RKO (cell line): Measurements from ENCODE around the gene USP21.

Experiments used
- DNase-seq: peaks from one replicate; pipeline ENCODE4 v3.0.0-alpha.2; 2016; ENCODE audit warnings: low spot score

The USP21 gene

GRCh38 chr1:161171696-161172095 lies 12.4 kb downstream of the USP21 start:
- DNase-seq = no peak

DNA sequence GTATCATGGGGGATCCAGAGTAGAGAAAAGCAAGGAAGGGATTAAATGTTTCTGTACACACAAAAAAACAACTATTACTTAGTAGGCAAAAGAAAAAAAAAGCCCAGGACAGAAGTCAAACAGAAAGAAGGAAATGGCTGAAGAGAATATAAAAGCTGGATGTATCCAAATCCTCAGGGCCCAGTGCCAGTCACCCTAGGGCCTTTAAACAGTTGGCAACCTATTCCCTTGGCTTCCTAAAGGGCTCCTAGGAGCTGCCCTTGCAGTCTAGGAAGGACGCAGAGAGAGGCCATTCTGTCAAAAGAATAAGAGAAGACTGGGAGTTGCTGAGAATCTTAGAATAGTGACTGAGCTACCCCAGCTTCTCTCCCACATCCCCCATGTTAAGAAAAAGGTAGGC lies 13.0 kb downstream of the USP21 start:
- no peak for DNase-seq

DNA sequence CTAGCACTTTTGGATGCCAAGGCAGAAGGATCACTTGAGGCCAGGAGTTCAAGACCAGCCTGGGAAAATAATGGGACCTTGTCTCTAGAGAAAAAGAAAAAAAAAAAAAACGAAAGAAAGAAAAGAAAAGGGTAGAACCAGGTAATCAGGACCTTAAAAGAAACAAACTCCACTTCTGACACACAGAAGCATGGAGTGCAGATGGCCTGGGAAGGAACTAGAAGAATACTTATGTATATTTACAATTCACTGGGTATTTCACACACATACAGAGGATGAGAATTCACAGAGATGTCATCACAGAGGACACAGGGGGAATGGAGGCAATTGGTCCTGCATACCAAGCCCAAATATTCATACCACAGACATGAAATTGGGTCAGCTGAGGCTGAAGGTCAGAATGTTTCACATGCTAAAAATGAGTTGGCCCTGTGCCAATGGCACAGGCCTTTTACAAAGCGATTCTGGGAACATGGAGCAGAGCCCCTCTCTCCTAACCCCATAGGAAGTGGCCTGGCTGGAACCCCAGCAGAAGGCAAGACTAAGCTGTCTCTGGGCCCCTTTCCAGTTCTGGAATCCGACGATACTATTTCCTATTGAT lies 13.6 kb downstream of the USP21 start:
- DNase-seq = no peak

DNA sequence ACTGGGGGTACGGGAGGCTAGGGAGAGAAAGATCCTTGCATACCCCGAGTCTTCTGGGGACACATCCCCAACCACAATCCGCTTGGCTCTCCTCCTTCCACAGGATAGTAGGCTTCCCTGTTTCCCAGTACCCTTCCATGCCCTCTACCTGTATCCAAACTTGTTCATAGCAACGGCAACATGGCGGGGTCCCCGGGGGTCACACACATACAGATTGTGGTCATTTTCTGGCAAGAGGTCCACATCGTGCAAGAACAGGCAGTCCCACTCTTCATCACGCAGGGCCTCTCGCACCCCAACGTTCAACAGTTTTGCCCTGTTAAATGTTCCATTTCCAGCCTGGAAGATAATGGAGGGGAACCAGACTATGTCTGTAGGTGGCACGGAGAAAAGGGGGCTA lies 14.4 kb downstream of the USP21 start:
- DNase-seq = no peak

DNA sequence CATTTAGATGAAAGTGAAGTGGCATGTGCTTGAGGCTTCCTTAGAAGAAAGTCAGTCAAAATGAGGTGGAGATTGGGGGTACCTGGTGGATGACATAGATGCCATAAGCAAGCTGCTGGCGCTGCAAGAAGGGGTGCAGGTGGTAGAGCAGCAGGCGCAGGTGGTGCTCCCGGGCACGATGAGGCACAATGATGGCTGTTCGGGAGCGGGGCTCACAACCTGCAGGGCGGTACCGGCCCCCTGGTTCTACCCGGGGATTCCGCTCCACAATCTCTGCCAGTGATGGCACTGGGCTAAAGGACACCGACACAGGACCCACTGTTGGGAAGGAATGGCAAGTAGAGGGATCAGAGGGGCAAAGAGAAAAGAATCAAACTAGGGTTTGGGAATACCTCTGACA lies 15.6 kb downstream of the USP21 start:
- no peak for DNase-seq

DNA sequence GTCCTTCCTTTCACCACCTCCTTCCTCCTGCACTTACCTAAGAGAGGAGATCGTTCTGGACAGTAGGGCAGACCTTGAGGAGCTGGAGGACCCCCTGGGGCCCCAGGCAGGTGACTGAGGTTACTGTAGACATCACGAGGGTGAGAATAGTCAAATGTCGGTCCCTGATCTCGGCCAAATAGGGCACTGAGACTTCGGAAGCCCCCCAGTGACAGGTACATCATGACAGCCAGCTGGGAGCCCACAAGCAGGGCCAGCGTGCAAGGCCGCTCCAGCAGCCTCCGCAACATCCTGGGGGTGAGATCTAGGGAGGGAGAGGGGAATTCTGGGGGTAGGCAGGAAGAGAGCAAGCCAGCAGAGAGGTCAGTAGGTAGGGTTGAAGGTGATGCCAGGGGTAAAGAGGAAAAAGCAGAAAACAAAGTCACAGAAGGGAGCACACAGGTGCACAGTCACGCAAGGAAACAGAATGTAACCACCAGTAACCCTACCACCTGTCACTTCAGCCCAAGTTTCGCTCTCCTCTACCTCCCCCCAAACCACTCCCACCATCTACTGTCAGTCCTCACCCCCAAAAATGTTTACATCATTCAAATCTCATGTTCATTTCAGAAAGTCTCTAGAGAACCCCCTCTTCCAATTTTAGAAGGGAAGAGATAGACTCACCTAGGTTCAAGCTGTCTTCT lies 16.6 kb downstream of the USP21 start:
- no peak for DNase-seq

GRCh38 chr1:161176468-161177111 lies 17.3 kb downstream of the USP21 start:
- no peak for DNase-seq

GRCh38 chr1:161177112-161177935 lies 18.0 kb downstream of the USP21 start, which contains the start of gene B4GALT3:
Gene B4GALT3, minus strand, starts transcription at chr1:161177507. Its CDS starts 1,447 bp downstream, at chr1:161176060.
- DNase-seq = peak; percentile 78

DNA sequence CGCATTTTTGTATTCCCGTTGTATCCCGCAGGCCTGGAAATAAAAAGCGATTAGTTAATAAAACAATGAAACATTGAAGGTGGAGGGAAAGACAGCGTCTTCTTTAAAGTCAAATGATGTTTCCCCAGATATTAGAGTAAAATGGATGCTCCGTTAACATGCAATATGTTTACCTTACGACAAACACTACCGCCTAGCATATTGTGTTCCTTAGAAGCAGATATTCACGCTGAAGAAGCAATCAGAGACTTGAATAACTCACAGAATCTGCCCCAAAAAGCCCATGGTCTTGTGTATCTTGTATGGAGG lies 18.6 kb downstream of the USP21 start:
- no peak for DNase-seq

DNA sequence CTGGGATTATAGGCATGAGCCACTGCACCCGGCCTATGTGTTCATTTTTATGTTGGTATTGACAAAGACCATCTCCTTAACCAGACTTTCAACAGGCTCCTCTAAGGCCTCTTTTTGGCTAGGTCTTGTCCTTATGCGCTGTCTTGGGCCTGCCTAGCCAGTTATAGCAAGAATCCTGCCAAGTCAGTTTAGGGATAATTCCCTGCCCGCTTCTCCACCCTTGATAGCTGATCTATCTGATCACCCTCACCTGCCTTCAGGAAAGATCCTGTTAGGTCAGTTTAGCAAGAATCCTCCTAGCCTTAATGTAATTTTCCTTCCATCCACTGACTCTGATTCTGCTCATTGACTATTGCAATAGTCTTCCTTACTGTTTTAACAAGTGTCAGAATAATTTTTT lies 20.4 kb downstream of the USP21 start:
- DNase-seq = no peak

GRCh38 chr1:161180639-161181038 lies 21.3 kb downstream of the USP21 start:
- no peak for DNase-seq

GRCh38 chr1:161182214-161182613 lies 22.9 kb downstream of the USP21 start:
- peak; percentile 39 for DNase-seq

GRCh38 chr1:161185282-161185682 lies 26.0 kb downstream of the USP21 start:
- DNase-seq = no peak

DNA sequence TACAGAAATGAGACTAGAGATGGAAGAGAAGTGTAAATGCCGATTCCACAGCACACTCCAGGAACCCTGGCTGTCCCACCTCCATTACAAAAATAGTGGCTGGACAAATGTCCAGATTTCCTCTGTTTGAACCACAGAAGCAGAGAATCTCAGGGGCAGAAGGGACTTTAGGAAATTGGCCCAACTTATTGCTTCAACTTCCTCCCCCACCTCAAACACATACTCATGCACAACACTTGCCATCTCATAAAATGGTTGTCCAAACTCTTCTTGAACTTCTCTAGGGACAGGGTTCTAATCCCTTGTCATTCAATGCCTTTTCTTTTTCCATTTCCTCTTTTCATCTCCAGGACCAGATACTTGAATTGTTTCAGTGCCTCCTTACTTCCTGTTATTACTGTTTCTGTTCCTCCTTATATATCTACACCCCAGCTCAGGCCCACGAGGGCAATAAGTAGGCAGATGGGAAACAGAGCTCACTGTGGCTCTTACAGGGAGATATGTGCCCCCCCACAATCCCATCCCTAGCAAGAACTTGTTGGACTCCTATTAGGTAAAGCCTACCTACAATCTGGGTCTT lies 26.5 kb downstream of the USP21 start:
- no peak for DNase-seq

- DNase-seq = no peak
Measured at GRCh38 chr1:161187311-161187710, 28.0 kb downstream of the USP21 start.

DNA sequence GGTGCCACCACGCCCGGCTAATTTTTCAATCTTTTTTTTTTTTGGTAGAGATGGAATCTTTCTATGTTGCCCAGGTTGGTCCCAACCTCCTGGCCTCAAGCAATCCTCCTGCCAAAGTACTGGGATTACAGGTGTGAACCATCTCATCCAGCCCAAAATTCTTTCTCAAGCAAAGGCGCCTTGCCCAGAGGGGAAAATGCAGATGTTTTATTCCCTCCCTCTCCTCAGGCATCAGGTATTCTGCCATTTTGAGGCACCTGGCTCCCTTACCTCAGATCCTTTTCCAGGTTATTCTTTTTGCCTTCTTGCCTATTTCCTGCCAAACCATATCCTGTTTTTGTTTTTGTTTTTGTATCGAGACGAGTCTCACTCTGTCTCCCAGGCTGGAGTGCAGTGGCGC lies 29.1 kb downstream of the USP21 start:
- DNase-seq = no peak

- DNase-seq = no peak
Measured at GRCh38 chr1:161189036-161189435, 29.7 kb downstream of the USP21 start.

DNA sequence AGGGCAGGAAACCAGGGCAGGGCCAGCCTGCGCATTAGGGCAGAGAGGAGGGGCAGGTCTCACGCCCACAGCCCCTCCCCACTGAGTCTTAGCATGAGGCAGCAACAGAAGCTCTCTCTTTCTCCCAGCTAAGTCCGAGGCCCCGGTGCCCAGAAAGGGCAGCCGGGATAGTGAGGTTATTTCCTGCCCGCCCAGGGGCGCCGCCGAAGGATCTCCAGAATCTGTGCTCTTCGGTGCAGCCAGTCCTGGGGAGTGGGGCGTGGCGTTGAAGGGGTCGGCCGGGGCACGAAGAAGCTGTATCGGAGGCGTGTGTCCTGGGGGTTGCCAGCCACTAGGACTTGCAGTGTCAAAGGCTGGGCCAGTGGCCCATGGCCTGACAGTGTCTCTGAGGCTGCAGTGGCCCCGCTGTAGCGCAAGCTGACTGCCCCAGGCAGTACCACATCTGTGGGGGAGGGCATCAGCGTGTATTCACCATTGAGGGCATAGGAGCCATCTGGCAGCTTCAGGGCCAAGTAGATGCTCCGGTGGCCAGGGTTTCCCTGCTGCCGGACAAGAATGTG lies 31.7 kb downstream of the USP21 start:
- no peak for DNase-seq

- DNase-seq = no peak
Measured at GRCh38 chr1:161191971-161192370, 32.7 kb downstream of the USP21 start.

DNA sequence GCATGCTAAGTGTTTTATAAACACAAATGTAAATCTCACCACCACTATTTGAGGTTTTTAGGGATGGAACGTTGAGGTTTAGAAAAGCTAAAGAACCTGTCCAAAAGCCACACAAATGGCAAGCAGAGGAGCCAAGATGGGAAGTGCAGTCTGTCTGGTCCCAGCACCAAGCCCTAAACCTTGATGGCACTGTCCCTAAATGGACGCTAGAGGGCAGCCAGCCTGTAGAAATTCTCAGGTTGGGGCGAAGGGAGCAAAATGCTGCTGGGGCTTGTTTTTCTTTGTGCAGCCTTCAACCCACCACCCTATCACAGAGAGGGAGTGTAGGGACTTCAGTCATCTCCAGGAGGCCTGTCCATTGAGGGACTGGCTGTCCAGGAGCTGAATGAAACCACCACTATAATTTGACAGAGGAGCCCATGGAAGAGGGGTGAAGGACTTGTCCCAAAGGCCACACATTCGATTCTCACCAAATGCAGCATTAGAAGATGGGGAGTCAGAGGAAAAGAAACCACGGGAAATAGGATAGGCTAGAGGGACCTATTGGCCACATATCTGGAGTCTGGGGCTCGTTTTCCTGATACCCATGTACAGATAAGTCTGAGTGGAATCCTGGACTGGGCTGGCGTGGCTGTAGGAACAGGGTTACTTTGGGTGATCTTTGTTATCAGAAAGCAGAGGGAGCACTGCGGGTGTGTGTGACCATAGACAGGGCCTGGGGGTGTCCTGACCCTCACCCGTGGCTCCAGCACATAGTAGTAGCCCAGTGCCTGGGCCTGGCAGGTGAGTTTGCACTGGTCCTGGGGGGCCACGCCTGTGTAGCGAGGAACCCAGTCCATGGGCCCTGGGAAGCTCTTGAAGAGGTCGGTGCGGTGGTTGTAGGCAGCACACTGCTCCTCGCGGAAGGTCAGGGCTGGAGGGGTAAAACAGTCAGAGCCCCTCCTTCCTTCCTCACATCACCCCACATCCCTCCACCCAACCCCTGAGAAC lies 33.5 kb downstream of the USP21 start:
- peak; percentile 78 for DNase-seq
